Neural progenitor cell (in vitro differentiated cells): ENCODE measurements around the gene SCN2A.
A peak's percentile ranks its signal among the peaks of the same experiment; 100 is the strongest.

Source experiments
- EZH2 ChIP-seq: fragments of 200-600 bp; sonication (generic); IDR thresholded peaks from 2 replicates; pipeline ENCODE4 v1.6.1; 2017; ENCODE audit warnings: antibody characterized with exemption, mild to moderate bottlenecking, moderate library complexity
- EZH2phosphoT487 ChIP-seq: fragments of 200-600 bp; sonication (generic); IDR thresholded peaks from 2 replicates; pipeline ENCODE4 v1.6.1; 2017; ENCODE audit warnings: antibody characterized with exemption
- TF ChIP-seq, protein P1 (sequence below): fragments of 200-600 bp; sonication (generic); IDR thresholded peaks from 2 replicates; pipeline ENCODE4 v1.5.1; 2017; ENCODE audit warnings: antibody characterized with exemption, mild to moderate bottlenecking

DNA sequence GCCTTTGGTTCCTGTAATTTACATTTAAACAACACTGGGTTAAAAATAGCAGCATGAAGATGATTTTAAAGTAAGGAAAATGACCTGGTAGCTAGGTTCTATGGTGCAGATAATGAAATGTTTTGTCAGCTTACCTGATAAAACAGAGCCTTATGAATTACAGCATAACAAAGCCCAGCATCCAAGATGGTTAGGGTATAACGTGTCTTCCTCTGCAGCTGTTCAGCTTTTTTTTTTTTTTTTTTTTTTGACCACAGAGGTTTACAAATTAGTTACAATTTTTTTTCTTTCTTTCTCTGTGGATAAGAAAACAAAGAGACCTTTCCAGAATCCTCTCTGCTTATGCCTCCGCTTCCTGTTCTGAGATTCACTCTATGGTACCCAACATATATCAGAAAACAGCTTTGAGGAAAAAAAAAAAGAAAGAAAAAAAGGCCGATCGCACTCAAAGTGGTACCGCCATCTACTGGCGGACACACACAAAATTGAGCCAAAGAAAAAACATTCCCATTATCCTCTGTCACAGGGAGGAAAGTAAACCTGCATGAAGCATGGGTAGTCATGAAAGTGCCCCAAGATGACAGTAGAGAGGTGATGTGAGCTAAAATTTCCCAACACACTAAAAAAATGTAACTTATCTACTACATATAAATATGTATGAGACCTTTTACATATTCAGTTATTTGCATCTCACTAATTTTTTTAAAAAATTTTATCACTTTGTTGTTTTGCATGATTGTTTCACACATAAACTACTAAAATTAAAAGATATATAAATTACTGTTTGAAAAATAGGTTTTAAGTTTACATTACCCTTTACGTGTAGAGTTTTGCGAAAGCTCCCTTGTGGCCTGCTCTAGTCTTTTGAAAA is 35.3 kb upstream of the SCN2A start, which contains the start of gene SCN3A:
- TF ChIP-seq, protein P1, sequence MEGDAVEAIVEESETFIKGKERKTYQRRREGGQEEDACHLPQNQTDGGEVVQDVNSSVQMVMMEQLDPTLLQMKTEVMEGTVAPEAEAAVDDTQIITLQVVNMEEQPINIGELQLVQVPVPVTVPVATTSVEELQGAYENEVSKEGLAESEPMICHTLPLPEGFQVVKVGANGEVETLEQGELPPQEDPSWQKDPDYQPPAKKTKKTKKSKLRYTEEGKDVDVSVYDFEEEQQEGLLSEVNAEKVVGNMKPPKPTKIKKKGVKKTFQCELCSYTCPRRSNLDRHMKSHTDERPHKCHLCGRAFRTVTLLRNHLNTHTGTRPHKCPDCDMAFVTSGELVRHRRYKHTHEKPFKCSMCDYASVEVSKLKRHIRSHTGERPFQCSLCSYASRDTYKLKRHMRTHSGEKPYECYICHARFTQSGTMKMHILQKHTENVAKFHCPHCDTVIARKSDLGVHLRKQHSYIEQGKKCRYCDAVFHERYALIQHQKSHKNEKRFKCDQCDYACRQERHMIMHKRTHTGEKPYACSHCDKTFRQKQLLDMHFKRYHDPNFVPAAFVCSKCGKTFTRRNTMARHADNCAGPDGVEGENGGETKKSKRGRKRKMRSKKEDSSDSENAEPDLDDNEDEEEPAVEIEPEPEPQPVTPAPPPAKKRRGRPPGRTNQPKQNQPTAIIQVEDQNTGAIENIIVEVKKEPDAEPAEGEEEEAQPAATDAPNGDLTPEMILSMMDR = peak; percentile 90
- TF ChIP-seq EZH2 (no peak), EZH2phosphoT487 (no peak)
